Head of caudate nucleus (tissue), 42 donors: ENCODE measurements around the gene FOXN4.

Experiments
- DNase-seq, 42 donors: peaks; one replicate each; pipeline versions ENCODE4 v3.0.0 to v3.0.0-alpha.2; 2020 to 2021; ENCODE audit warnings: mixed read lengths in 7 of 42
- intact Hi-C: fragments of 100-400 bp; cut with DNase I; formaldehyde crosslinking; loops from one replicate; pipeline ENCODE4 v1.15.0; 2022

FOXN4 gene

DNA sequence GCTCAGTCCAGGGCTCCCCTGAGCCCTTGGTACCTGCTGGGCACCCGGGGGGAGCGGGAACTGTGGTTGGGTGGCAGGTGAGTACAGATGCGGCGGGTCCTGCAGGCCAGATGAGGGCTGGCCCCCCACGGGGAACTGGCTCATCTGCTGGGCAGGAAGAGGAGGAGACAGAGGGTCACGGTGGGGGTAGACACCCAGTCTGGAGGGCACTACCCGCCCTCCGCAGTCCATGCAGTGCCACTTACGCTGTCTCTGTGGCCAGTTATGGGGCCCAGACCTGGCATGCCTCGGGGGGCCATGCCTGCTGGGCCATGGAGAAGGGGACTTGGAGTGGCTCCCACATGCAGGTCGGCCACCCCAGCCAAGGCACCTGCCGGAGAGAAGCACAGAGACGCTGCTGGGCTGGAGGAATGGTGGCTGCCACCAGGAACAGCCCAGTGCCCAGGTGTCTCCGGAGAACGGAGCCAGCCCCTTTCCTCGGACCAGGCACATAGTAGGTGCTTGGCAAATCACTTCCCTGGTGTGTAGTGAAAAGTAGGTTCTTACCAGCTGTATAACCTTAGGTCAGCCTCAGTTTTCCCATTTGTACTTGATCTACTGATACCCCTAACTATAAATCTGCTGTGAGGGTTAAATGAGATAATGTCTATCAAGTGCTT is 21.1 kb downstream of the FOXN4 start:
- intact Hi-C loops = no loop called here
- no peak for DNase-seq

DNA sequence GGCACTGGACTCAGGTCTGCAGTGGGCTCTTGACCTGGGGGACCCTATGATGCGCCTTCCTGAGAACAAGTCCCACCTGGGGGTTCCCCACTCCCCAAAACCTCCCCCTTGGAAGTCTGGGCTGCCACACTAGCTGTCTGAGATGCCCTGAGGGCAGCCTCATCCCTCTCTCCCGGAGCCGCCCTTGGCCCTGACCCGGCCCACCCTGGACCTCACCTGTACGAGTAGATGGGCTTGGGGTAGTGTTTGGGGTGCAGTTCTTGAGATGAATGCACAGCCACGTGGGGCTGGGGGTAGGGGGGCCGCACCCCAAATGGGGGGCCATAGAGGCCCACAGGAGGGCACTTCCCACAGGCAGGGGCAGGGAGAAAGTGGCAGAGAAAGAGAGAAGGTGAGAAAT is 21.9 kb downstream of the FOXN4 start:
- no peak for DNase-seq
- intact Hi-C loops = no loop called here

DNA sequence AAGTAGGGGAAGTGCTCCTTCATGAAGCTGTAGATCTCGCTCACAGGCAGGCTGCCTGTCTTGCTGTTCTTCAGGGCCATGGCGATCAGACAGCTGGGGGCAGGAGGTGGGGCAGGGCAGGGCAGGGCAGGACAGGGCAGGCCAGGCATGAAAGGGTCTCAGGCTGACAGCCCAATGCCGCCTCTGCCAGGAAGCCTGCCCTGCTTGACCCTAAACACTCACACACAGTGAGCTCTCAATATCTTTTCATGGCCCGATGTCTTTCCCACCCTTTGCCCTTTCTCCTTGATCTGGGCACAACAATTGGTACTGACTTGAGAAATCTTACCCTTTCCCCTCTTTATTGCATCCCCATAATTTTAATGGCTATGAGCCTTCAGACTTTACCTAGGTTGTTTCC is 22.4 kb downstream of the FOXN4 start:
- no peak for DNase-seq
- intact Hi-C loops = no loop called here

DNA sequence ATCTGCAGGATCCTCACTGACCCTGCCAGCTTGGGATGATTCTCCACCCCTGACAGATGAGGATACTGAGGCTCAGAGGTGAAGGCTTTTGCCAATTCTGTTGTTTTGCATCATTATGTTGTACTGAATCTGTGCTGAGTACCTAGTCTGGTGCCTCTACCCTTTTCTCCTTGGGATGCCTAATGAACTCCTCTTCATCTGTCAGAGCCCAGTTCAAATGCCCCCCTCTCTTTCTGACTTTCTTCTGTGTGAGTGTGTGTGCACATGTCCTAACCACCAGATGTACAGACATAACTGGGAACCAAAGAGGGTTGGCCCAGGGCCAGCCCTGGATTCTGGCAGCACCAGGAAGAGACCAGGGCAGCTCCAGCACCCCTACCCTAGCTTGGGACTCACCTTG is 22.8 kb downstream of the FOXN4 start:
- no peak for DNase-seq
- intact Hi-C loops = no loop called here

DNA sequence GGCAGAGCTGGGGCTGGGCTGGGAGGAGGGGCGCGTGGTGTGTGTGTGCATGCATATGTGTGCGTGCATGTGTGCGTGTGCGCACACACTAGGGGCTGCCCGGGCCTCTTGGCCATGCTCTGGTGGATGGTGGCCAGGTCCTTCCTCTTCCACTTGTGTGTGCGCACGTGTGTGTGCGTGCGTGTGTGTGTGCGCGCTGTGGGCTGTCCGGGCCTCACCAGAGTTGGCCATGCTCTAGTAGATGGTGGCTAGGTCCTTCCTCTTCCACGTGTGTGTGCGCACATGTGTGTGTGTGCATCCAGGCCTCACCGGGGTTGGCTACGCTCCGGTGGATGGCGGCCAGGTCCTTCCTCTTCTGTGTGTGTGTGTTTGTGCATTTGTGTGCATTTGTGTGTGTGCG is 24.7 kb downstream of the FOXN4 start:
- intact Hi-C loops = no loop called here
- DNase-seq = no peak

DNA sequence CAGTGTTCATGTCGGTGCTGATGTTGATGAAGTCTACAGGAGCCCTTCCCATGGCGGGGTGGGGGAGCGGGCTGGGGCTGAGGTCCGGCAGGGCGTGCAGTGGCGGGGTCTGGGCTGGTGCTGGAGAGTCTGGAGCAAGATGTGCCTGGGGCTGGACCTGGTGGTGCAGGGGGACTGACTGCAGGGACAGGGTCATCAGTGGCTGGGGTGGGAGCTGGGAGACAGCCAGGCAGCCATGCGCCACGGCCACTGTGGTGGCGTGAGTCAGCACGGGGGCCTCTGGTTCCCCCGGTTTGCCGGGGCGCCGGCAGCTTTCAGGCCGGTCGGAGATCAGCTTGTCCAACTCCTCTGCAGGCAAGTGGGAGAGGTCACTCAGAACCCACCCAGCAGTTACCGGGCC is 27.6 kb downstream of the FOXN4 start:
- DNase-seq = no peak
- intact Hi-C loops = no loop called here

DNA sequence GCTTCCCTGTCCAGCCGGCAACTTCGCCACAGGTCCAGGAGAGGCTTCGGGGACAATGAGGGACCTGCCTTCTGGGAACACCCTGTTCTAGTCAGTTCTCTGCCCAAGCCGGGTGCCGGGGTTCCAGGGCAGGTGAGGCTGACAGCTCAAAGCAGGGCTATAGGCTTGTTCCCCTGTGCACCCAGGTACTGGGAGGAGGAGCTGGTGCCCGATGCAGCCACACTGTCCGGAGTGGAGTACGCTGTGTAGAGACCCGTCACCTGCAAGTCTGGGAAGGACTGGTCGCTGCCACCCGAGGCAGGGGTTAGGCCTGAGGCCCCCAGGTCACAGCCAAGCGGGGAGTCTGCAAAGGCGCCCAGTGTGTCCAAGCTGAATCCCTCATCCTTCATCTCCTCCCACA is 29.6 kb downstream of the FOXN4 start:
- intact Hi-C loops = no loop called here
- no peak for DNase-seq

DNA sequence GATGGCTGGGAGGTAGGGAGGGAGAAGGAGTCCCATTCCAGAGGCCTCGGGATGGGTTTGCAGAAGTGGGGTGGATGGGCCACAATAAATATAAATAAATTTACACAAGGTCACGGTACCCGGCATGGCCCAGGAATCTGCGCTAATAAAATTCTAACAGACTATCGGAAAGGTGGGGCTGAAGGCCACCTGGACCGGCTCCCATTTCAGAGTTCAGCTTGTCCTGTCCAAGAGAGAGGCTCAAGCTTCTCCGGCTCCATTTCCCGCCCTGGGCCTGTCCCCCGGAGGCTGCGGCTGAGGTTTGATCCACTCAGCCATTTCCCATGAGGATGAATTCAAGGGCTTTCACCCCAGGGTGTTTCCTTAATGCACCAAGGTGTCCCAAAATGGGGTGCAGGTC is 30.2 kb downstream of the FOXN4 start:
- no peak for DNase-seq
- intact Hi-C loops = no loop called here

DNA sequence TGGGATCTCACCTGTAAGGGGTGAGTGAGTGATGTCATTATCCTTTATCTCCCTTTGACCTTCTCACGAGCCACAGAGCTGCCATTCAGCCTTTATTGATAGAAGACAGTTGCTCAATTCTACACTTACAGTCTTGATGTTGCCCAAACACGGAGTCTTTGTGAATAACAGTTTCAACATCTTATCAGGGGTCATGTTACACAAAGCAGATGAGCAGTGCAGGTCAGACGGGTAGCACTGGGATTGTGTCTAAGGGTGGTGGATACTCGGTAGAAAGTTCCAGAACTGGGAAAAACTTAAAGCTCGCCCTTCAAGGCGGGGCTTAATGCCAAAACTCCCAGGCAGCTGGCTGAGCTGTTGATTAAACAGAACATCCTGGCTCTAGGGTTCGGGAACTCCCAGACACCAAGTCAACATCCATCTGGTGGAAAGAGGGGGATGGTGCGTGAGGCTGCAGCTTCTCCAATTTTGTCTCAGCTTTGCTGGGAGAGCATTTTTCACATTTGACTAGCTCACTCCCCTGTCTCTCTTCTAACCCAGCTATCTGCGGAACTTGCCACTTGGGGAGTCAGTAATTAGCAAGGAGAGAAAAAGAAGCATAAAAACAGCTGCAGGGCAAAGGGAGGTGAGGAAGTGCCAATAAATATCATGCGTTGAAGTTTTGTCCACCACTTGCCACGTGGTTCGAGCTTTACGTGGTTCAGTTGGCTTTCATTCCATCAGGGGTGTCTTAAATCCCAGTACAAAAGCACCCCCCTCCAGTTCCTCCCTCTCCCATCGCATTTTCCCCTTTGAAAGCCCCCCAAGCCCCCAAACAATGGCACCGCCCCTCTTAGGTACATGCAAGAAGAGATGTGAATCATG is 31.0 kb downstream of the FOXN4 start:
- DNase-seq = no peak
- intact Hi-C loops = no loop called here

DNA sequence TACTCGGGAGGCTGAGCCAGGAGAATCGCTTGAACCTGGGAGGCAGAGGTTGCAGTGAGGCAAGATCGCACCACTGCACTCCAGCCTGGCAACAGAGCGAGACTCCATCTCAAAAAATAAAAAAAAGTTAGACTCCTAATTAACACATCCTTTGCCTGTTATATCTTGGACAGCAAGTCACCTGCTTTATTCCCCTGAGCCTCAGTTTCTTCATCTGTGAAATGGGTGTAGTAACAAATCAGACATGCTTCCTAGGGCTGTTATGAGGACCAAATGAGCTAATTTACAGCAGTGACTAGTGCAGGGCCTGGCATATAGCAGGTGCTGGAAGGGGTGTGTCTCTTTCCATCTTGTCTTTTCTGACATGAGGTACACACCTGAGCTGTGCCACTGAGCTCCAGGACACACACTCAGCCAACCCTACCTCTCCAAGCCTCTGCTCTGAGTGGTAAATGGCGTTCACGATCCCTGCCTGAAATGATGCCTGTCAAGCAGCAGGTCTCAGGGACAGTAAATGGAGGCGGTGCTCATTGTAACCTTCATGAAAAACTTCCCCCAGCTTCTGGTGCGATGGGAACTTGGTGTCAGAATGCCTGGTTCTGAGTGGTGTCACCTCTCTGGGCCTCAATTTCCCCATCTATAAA is 31.7 kb downstream of the FOXN4 start:
- DNase-seq = no peak
- intact Hi-C loops = no loop called here

DNA sequence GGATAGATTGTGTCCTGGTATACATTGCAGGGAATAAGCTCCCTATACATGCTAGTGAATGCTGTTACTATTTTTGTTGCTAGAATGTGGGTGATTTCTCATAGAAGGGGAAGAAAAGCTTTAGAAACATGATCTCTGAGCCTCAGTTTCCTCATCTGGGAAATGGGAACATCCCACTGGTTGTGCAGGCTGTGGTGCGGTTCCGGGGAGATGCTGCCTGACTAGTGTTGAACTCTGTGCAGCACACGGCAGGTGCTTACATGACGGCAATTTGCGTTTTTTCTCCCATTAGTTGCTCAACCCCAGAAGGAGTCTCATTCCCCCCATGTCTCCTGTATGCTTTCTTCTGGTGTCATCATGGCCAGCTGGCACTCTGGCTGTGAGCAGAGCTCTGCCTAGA is 32.9 kb downstream of the FOXN4 start:
- no peak for DNase-seq
- intact Hi-C loops = no loop called here

DNA sequence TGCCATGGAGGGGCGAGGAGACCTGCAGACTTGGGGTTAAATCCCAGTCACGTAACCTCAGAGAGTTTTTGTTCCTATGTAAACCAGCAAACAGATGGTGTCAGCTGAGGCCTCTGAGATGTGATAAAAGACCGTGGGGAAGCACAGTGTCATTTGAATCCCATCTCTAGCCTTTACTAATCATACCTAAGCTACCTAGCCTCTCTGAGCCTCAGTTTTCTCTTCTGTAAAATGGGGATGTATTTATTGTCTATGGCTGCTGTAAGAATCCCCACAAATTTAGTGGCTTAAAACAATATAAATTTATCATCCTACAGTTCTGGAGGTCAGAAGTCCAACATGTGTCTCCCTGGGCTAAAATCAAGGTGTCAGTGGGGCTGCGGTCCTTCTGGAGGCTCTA is 33.9 kb downstream of the FOXN4 start:
- intact Hi-C loops = no loop called here
- no peak for DNase-seq

DNA sequence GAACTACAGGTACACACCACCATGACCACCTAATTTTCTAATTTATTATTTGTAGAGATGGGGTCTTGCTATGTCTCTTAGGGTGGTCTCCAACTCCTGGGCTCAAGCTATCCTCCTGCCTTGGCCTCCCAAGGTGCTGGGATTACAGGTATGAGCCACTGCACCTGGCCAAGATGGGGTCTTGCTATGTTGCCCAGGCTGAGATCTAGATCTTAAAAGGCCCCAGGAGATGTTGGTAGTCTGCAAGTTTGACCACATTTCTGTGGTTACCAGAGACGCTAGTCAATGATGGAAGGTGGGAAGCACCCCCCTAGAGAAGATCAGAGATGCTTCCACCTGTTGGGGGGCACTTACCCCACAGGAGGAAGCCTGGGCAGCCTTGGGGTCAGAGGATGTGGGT is 34.7 kb downstream of the FOXN4 start:
- intact Hi-C loops = no loop called here
- no peak for DNase-seq

DNA sequence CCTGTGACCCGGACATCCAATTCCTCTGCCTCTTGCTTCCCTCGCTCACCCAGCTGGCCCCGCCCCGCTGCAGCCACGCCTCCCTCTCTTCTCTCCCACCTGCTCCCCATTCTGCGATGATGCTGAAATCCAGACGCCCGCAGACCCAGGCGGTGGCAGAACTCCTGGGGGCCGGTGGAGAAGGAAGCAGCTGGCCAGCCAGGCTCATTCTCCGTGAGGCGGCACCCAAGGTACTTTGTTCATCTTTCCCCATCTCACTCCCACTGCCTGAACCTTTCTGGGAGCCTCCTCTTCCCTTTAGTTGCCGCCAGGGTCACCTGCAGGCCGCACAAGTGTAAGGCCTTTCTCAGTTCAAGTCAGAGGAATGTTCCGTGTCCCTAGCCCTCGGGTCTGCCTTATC is 35.7 kb downstream of the FOXN4 start:
- no peak for DNase-seq
- intact Hi-C loops = no loop called here

DNA sequence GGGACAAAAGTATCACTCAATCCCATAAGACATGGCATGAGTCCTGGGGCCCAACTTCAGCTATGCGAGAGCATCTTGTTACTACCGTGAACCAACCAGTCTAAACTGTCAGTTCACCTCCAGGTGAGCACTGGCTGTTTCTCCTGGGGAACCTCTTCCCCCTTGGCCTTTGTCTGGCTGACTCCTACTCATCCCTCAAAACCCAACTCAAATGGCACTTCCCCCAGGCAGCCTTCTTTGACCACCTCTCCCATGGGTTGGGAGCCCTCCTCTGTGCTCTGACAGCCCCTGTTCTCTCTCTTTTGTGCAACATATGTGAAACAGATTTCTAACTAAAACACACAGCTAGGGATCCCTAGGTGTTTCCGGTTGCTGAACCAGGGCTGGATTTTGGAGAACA is 37.7 kb downstream of the FOXN4 start:
- intact Hi-C loops = no loop called here
- DNase-seq = no peak

DNA sequence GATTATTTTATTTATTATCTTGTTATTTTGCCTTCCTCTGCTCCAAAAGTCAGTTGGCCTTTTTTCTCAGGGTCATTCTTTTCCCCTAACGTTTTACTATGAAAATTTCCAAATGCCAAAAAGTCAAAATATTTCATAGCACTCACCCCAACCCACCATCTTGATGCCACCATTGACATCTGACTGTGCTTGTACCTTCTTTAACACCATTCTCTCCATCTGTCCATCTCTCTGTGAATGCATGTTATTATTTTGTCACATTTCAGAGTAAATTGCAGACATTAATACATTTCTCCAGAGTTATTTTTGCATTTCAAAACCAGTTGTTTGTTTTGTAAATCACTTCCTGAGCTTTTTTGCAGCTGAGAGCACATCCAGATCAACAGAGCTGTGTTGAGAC is 38.6 kb downstream of the FOXN4 start:
- DNase-seq = no peak
- intact Hi-C loops = no loop called here

DNA sequence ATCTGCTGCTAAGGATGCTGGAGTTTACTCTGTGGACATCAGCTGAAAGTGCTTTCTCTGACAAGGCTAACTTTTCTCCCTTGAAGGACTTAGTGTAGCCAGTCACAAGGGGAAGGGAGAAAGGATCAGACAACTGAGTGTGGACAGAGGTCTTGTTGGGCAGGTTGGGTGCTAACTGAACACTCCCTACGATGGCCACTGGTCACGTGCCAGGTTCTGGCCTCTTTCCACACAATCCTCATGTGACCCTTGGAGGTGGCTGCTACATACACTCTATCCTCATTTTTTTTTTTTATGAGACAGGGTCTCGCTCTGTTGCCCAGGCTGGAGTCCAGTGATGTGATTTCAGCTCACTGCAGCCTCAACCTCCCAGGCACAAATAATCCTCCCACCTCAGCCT is 39.7 kb downstream of the FOXN4 start:
- no peak for DNase-seq
- intact Hi-C loops = no loop called here

DNA sequence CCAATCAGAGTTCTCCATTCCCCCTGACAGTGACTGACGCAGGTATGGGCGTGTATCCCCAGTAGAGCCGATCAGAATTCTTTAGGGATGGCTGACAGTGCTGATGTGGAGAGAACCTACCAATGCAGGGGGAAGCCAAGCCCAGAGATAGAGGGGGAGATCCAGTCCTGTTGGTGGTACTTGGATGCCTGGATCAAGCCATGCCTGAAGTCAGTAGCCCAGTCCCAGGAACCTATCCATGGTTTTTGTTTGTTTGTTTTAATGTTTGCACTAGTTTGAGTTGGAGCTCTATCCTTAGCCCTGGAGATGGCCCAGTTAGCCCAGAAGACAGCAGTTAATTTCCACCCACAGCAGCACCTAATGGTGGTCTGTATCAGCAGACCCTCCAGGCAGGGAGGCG is 40.2 kb downstream of the FOXN4 start:
- intact Hi-C loops = no loop called here
- DNase-seq = no peak

DNA sequence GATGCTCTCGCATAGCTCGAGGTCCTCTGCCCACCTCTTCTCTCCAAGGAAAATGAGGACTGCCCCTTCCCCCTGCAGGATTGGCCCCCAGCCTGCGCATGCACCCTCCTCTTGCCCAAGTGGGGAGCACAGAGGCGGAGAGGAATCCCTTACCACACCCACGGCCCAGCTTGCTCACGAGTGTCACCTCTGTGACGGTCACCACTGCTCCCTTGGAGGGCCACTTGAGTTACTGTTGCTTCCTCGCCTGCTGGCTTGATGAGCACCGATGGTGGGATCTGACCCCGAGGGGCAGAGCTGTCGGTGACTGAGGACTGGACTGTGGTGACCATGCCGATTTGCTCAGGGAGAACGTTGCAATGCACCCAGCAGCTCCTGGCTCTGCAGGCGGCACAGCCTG is 41.7 kb downstream of the FOXN4 start:
- DNase-seq = no peak
- intact Hi-C loops = no loop called here

DNA sequence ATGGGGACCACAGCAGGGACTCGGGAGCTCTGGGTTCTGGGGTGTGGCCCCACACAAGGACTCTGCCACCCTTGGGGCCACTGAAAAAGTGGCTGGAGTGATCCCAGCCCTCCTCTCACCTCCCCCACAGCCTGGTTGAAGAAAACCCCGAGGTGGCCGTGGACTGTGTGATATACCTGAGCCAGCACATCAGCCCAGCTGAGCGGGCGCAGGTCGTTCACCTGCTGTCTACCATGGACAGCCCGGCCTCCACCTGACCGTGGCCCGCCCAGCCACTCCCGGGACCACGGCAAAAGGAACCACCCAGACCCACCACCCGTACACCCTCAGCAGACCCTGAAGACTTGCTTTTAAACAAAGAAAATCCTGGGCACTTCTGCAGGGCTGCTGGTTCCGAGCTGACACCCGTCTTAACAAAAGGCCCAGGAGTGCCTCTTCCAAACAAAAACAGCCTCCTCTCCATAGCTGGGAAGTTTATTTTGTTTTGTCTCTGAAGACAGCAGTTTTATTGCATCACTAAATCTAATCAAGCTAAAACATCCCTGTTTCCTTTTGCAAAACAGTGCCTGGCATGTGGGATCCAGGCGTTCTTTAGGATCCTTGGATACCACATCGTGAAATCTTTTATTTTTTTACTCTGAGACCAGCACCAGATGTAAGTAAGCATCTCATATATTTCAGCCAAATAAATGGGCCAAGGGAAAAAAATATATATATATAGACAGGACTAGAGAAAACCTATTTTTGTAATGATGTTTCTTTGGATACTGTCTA is 42.8 kb downstream of the FOXN4 start:
- intact Hi-C loops = no loop called here
- no peak for DNase-seq
